Ishikawa (cell line): Measurements from ENCODE around the gene SHFL.

Experiments used
- CEBPB ChIP-seq: IDR thresholded peaks from 2 replicates; pipeline ENCODE4 v1.6.1; 2012
- EGR1 ChIP-seq: IDR thresholded peaks from 2 replicates; pipeline ENCODE4 v1.6.1; 2012
- EP300 ChIP-seq: IDR thresholded peaks from 2 replicates; pipeline ENCODE4 v1.6.1; 2012; ENCODE audit warnings: borderline replicate concordance
- TAF1 ChIP-seq: IDR thresholded peaks from 2 replicates; pipeline ENCODE4 v1.6.1; 2012; ENCODE audit warnings: low read depth, mild to moderate bottlenecking
- TF ChIP-seq, protein P1 (sequence below): IDR thresholded peaks from 2 replicates; pipeline ENCODE4 v1.6.1; 2012

- TF ChIP-seq CEBPB (no peak), TAF1 (no peak), EP300 (no peak), EGR1 (no peak)
- TF ChIP-seq, protein P1, sequence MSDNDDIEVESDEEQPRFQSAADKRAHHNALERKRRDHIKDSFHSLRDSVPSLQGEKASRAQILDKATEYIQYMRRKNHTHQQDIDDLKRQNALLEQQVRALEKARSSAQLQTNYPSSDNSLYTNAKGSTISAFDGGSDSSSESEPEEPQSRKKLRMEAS: no peak
Measured at GRCh38 chr19:10111405-10111811, 25.3 kb downstream of the SHFL start, which contains the start of gene P2RY11.
